GM15510 (cell line): ENCODE measurements around the gene TMEM266.

ENCODE experiments used
- POLR2A ChIP-seq: IDR thresholded peaks from 3 replicates; pipeline ENCODE4 v1.6.1; 2011; ENCODE audit warnings: borderline replicate concordance; ENCODE audit not compliant: insufficient read length; ENCODE audit errors: extremely low read depth

The TMEM266 gene

DNA sequence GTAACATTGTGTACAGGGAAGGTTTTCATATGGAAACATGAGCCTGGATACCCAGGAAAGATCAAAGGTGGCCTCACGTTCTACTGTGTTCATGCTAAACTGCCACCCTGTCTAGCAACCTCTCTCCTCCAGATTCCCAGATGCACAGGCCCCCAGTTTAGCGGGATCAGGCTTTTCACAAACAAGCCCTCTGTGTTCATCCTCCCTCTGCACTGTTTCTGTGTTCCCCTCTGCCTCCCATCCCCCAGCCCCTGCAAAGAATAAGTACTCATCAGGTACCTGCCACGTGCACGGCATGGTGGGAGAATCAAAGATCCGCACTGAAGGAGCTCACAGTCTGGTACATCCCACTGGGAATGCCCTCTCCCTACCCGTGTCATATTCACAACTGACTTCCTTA lies 46.1 kb downstream of the TMEM266 start:
- no peak for TF ChIP-seq POLR2A

DNA sequence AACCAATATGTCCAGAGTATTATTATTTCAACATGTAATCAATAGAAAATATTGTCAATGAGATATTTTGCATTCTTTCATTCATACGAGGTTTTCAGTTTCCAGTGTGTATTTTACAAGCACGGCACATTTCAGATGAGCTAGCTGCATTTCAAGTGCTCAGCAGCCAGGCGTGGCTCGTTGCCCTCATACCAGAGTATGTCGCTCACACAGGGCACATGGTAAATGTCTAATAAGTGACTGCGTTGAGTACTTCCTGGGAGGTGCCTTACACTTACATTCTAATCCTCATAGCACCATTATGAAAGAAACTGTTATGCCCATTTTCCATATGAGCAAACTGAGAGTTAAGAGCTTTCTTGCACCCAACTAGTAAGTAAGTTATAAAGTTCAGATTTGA lies 47.4 kb downstream of the TMEM266 start:
- no peak for TF ChIP-seq POLR2A

DNA sequence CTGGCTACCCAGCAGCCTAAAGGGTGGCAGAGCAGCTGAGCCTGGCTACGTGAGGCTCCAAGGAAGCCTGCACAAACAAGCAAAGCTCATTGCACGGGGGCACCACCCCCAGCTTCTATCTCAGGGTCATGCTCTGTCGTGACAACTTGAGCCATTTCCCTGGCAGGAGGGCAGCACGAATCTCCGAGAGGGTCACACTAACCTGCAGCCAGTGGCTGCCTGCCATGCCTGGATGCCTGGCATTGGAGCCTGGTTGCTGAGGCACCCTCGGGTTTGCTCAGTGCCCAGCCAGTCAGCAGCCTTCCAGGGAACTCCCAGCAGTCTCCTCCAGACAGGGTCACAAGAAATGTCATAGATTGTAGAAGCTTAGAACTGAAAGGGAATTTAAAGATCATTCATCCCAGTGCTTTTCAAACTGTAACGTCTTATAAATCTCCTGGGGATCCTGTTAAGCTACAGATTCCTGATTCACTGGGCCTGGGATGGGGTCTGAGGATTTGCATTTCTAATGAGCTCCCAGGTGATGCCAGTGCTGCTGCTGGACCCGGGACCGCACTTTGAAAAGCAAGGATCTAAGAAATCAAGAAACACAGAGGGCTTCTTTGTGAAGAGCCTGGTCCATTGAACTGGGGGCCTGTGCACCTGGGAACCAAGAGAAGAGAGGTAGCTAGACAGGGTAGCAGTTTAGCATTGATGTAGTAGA lies 48.4 kb downstream of the TMEM266 start:
- no peak for TF ChIP-seq POLR2A

DNA sequence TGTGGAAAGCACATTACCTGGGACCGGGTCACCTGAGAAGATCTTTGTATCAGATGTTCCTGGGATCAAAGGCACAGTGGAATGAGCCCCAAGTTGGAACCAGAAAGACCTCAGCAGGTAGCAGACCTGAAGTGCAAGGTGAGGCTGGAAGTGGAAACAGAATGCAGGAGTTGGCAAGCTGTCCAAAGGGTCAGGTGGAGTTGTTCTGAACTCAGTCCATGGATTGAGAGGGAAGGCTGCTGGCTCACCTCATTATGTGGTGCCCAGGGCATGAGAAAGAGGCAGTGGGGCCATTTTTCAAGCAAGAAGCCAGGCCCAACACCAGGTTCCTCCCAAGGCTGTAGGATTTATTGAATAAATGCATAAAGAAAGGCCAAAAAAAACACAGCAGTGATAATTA lies 49.3 kb downstream of the TMEM266 start:
- no peak for TF ChIP-seq POLR2A

DNA sequence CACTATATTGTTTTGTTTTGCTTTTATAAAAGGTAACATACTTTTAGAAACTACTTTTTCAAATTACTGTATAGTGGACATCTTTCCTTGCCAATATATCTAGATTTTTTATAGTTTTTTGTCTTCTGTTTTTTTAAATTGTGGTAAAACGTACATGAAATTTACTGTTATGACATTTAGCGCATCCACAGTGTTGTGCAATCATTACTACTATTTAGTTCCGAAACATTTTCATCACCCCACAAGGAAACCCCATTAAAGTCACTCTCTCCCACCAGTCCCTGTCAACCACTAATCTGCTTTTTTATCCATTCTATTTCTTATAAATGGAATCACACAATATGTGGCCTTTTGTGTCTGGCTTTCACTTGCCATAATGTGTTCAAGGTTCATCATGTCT lies 54.8 kb downstream of the TMEM266 start:
- no peak for TF ChIP-seq POLR2A

DNA sequence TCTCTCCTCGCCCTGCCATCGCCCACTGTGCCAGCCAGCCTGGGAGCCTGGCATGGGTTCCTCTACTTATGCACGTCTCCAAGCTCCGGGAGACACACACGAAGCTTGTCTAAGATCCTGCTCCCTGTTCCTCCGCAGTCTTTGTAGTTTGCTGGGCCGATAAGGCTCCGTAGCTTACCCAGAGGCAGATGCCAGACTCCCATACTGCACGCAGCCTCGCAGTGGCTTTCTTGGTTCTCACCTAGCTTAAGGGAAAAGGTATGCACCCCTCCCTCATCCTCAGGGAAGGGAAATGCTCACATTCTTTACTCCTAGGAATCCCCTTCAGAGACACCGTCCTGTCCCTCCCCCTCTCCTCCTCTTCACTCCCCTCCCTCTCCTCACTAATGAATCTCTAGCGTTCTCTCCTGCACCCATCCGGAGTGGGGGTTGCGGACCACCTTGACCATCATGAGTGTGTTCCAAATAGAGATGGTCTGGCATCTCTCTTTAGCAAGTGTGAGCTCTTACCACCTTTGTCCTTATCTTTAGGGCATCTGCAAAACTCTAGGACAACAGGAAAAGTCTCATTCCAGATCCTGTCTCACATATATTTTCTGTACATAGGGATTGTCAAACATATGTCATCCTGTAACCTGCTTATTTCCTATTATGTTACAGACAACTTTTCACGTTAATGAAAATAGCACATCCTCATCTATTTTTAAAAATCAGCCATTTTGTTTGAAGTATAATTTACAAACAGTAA lies 56.5 kb downstream of the TMEM266 start:
- TF ChIP-seq POLR2A: no peak

DNA sequence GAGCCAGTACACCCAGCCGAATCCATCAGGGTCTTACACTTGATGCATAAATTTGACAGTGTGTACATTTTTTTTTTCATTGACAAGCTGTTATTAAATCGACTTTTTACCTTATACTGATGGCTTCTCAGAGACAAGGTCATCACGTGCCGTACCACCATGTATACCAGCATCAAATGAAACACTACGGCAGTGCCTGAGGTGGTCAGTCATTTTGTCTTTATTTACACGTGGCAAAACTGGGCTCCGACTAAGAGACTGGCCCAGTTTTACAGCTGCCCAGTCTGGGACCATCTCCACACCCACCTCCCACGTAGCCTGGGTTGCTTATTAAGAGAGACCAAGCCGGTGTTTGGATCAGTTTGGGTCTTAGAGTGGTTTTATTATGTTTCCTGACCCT lies 57.4 kb downstream of the TMEM266 start:
- no peak for TF ChIP-seq POLR2A

DNA sequence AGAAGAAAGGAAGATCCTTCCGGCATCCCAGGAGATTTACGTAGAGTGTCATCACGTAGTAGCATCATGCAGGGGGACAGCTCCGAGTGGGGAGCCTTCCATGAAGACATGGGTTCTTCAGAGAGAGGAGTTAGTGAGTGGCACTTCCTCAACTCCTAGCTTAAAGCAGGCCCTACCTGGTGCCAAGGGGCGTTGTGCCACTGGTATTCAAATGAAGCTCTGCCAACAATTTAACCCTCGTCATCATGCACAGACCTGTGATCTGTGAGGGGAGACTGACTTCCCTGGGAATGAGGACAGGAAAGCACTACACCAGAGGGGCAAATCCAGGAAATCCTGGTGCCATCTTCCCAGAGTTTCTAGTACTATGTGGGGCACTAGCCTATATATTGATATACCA lies 59.0 kb downstream of the TMEM266 start:
- TF ChIP-seq POLR2A: no peak

DNA sequence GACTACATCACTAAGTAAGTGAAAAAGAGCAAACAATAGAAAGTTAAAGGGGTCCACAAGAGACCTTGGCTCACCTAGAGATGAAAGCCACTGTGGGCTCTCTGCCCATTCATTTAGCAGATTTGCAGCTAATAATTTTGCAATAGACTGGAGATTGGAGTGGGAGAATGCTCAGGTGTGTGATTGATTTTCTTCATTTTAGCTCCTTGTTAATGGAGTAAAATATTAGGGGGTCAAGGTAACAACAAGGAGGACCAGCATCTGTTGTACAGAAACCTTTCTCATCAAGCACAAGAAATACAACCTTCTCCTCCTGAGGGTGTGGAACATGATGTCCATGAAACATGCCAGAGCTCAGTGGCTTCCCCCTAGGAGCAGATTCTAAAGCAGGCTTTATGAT lies 63.2 kb downstream of the TMEM266 start:
- TF ChIP-seq POLR2A: no peak

DNA sequence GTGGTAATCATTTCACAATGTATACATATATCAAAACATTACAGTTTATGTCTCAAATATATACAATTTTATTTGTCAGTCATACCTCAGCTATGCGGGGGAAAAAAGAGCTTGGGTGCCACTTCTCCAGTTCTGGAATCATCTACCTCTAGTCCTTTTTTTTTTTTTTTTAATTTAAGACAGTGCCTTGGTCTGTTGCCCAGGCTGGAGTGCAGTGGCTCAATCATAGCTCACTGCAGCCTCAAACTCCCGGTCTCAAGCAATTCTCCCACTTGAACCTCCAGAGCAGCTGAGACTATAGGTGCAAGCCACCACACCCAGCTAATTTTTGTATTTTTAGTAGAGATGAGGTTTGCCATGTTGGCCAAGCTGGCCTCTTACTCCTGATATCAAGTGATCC lies 67.4 kb downstream of the TMEM266 start:
- no peak for TF ChIP-seq POLR2A

DNA sequence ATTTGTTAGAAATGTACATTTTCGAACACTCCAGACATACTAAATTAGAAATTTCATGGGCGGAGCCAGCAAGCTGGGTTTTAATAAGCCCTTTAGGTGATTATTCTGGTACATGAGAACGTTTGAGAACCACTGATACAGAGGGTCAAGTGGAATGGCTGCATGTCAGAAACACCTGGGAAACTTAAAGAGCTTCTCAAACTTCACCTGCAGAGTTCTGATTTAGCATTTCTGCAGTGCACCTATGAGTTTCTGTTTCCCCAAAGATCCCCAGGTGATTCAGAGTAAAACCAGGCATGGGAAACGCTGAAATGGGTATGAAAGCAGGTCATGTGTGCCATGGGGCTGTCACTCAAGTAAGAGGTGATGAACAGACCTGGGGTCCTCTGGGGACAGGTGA lies 68.1 kb downstream of the TMEM266 start:
- no peak for TF ChIP-seq POLR2A

DNA sequence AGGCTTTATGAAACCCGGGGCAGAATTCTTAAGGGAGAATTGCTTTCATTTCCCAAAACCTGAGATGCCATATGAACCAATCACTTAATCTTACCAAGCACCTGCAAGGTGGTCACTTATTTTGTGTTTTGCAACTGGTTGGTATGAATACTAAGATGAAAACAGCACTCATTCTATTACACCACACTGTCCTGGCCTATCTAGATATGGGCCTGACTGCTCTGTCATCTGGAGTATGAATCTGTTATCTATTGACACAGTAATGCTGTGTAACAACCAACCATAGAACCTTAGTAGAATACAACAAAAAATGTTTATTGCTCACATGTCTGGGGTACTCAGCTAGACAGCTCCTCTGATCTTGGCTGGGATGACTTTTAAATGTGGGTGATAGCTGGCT lies 74.8 kb downstream of the TMEM266 start:
- no peak for TF ChIP-seq POLR2A

DNA sequence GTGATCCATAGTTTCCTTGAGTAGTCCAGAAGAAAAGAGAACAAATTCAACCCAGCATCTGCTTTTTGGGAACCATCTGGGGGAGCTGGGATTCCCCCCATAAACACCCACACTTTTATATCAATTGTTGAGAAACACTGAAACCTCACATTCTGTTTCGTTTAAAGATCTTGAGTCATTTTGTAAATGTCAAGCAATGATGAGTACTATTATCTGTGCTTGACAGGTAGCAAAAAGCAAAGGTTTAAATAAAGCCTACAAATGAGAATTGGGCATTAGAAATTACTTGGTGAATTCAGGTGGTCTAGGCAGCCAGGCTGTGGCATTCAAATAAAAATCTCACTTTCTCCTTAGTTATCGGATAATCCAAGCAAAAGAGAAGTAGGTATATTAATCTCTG lies 75.7 kb downstream of the TMEM266 start:
- no peak for TF ChIP-seq POLR2A

DNA sequence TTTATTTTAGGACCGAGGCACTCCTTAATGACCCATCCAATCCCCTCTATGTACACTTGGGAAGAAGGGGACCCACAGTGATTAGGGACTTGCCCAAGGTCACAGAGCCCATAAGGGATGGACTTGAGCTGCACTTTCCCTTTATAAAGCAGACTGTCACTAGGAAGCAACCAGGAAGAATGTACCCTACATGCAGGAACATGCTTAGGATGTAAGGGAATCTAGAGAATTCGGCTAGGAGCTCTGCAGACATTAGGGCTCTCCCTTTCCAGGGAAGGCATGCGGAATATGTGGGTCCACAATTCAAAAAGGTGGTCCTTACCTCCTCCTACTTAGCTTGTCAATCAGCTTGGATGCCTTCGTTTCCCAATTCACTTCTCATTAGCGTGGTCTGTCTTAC lies 78.7 kb downstream of the TMEM266 start:
- TF ChIP-seq POLR2A: no peak

DNA sequence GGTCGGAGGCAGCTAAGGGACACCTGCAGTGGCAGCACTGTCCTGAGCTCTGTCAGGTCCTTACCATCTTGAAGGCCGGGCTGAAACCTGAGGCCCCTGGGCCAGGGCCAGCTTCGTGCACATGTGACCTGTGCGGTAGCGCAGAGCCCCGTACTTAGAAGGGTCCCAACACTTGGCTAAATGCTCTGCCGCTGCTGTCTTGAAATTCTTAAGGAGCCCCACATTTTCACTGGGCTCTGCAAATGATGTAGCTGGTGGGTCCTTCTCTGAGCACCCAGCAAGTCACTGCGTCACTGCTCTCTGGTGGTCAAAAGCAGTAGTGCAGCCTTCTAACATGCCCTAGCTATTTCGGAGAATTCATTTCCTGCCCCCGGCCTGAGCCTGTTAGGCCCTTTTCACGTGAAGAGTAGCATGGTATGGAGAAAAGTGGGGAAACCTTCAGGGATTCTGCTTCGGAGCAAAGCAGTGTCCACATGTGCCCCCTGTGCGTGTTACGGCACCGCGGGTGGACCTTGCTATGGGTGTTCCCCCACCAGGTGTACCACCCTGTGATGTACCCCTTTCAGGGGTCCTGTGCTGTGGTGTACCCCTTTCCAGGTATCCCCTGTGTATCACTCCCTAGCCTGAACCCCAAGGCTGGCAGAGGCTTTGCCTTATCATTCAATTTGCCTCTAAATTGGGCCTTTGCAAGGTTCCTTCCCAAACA lies 79.7 kb downstream of the TMEM266 start:
- no peak for TF ChIP-seq POLR2A

DNA sequence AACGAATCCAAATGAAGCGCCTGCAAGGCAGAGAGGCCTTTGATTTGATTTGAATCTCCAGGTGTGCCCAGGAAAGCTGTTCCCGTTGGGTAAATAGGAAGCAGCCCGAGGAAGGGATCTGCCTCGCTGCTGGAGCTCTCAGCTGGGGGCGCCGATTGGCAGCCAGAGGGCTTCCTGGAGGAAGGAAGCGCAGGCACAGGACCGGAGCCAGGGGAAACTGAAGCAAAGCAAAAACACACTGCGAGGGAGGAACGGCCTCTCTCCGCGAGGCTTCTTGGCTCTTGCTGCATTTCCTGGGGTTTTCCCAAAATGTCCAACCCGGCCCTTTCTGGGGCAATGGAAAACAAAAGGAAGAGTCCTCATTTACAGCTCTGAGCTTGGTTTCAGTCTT lies 80.3 kb downstream of the TMEM266 start:
- TF ChIP-seq POLR2A: no peak

DNA sequence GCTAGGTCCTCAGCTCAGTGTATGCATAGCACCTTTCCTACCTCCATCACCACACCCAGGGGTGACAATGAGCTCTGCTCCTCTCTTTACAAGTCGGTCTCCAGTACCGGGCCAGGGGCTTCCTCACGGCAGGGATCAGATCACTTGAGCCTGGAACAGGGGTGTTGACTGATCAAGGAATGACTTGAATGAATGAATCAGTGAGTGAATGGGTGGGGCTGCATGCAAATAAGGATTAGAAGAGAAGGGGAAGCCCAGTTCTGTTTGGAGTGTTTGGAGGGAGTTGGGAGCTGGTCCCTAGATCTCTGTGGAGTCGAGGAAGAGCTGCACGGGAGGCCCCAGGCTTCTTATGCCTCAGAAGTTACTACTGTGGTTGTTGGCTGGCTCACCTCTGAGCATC lies 87.0 kb downstream of the TMEM266 start:
- no peak for TF ChIP-seq POLR2A
